Activated naive CD8-positive, alpha-beta T cell treated with anti-CD3 and anti-CD28 coated beads, Interleukin-2, amount 50 U/mL, for 24 hours (primary cell): Measurements from ENCODE around the gene GYPC.

Experiments
- ATAC-seq: fragments of 150-1000 bp; cut with Tn5 transposase; one replicate; pipeline ENCODE4 v1.10.0; 2021
- DNase-seq: peaks from one replicate; pipeline ENCODE4 v3.0.0; 2021
- H3K27ac Mint-ChIP-seq: one replicate; pipeline ENCODE4 v1.8.0; 2021; ENCODE audit warnings: mild to moderate bottlenecking, mixed read lengths
- H3K27me3 Mint-ChIP-seq: one replicate; pipeline ENCODE4 v1.8.0; 2021; ENCODE audit warnings: mixed read lengths
- H3K36me3 Mint-ChIP-seq: one replicate; pipeline ENCODE4 v1.8.0; 2021; ENCODE audit warnings: low read depth, mixed read lengths
- H3K4me1 Mint-ChIP-seq: one replicate; pipeline ENCODE4 v1.8.0; 2021; ENCODE audit warnings: mixed read lengths
- H3K4me3 Mint-ChIP-seq: one replicate; pipeline ENCODE4 v1.8.0; 2021; ENCODE audit warnings: mild to moderate bottlenecking, moderate library complexity, mixed read lengths
- H3K9me3 Mint-ChIP-seq: one replicate; pipeline ENCODE4 v1.8.0; 2021; ENCODE audit warnings: mixed read lengths

Gene GYPC

GRCh38 chr2:126657148-126657635, 1.2 kb downstream of the GYPC start:
- H3K9me3 Mint-ChIP-seq: no peaks in the 10 kb centered on the region
- H3K36me3 Mint-ChIP-seq: peaks cover 33% of the 10 kb centered on the region
- H3K27ac Mint-ChIP-seq: peak overlapping the region; percentile 94
- peaks cover 2% of the 10 kb centered on the region for H3K27me3 Mint-ChIP-seq
- ATAC-seq (peak; percentile 57), DNase-seq (peak; percentile 66)
- H3K4me3 Mint-ChIP-seq: peak overlapping the region; percentile 89
- H3K4me1 Mint-ChIP-seq: peaks cover 67% of the 10 kb centered on the region

- Mint-ChIP-seq H3K27me3 (peaks cover 2% of the 10 kb centered on the region), H3K4me3 (peak overlapping the region; percentile 89), H3K36me3 (peaks cover 35% of the 10 kb centered on the region), H3K9me3 (no peaks in the 10 kb centered on the region), H3K4me1 (peaks cover 72% of the 10 kb centered on the region), H3K27ac (peak overlapping the region; percentile 94)
- DNase-seq (peak; percentile 78), ATAC-seq (peak; percentile 81)
Observed at GRCh38 chr2:126657636-126658318, 1.8 kb downstream of the GYPC start.

- DNase-seq: peak; percentile 12
- Mint-ChIP-seq H3K9me3 (no peaks in the 10 kb centered on the region), H3K27ac (peak overlapping the region; percentile 94), H3K4me3 (peak overlapping the region; percentile 89), H3K4me1 (peaks cover 75% of the 10 kb centered on the region), H3K27me3 (peaks cover 2% of the 10 kb centered on the region), H3K36me3 (peaks cover 39% of the 10 kb centered on the region)
- ATAC-seq: no peak
Observed at GRCh38 chr2:126658319-126658904, 2.5 kb downstream of the GYPC start.

- peak overlapping the region; percentile 89 for H3K4me3 Mint-ChIP-seq
- no peak for ATAC-seq
- peaks cover 44% of the 10 kb centered on the region for H3K36me3 Mint-ChIP-seq
- peak; percentile 69 for DNase-seq
- H3K27ac Mint-ChIP-seq: peak overlapping the region; percentile 94
- peaks cover 2% of the 10 kb centered on the region for H3K27me3 Mint-ChIP-seq
- no peaks in the 10 kb centered on the region for H3K9me3 Mint-ChIP-seq
- peaks cover 80% of the 10 kb centered on the region for H3K4me1 Mint-ChIP-seq
Observed at GRCh38 chr2:126658905-126659561, 3.1 kb downstream of the GYPC start.

- H3K36me3 Mint-ChIP-seq: peaks cover 47% of the 10 kb centered on the region
- H3K27ac Mint-ChIP-seq: peak overlapping the region; percentile 94
- H3K27me3 Mint-ChIP-seq: peaks cover 2% of the 10 kb centered on the region
- DNase-seq: no peak
- H3K9me3 Mint-ChIP-seq: no peaks in the 10 kb centered on the region
- peak overlapping the region; percentile 89 for H3K4me3 Mint-ChIP-seq
- peaks cover 83% of the 10 kb centered on the region for H3K4me1 Mint-ChIP-seq
- ATAC-seq: no peak
Observed at GRCh38 chr2:126659562-126660467, 3.9 kb downstream of the GYPC start.

GRCh38 chr2:126660971-126661370, 5.0 kb downstream of the GYPC start:
- peak overlapping the region; percentile 96 for H3K27ac Mint-ChIP-seq
- H3K27me3 Mint-ChIP-seq: no peaks in the 10 kb centered on the region
- H3K36me3 Mint-ChIP-seq: peaks cover 48% of the 10 kb centered on the region
- ATAC-seq (no peak), DNase-seq (no peak)
- H3K9me3 Mint-ChIP-seq: no peaks in the 10 kb centered on the region
- H3K4me1 Mint-ChIP-seq: peaks cover 84% of the 10 kb centered on the region
- peak overlapping the region; percentile 62 for H3K4me3 Mint-ChIP-seq

- peak overlapping the region; percentile 96 for H3K27ac Mint-ChIP-seq
- H3K36me3 Mint-ChIP-seq: peaks cover 54% of the 10 kb centered on the region
- no peak for ATAC-seq
- H3K9me3 Mint-ChIP-seq: no peaks in the 10 kb centered on the region
- peaks cover 94% of the 10 kb centered on the region for H3K4me1 Mint-ChIP-seq
- DNase-seq: no peak
- peak overlapping the region; percentile 62 for H3K4me3 Mint-ChIP-seq
- H3K27me3 Mint-ChIP-seq: no peaks in the 10 kb centered on the region
Observed at GRCh38 chr2:126661702-126662500, 5.9 kb downstream of the GYPC start.

GRCh38 chr2:126662621-126663020, 6.7 kb downstream of the GYPC start:
- Mint-ChIP-seq H3K4me1 (peaks cover 95% of the 10 kb centered on the region), H3K9me3 (no peaks in the 10 kb centered on the region), H3K27me3 (no peaks in the 10 kb centered on the region), H3K36me3 (peaks cover 55% of the 10 kb centered on the region), H3K4me3 (peak overlapping the region; percentile 62), H3K27ac (peak overlapping the region; percentile 96)
- DNase-seq (peak; percentile 11), ATAC-seq (peak; percentile 11)

GRCh38 chr2:126663184-126663963, 7.4 kb downstream of the GYPC start:
- H3K36me3 Mint-ChIP-seq: peaks cover 55% of the 10 kb centered on the region
- no peaks in the 10 kb centered on the region for H3K27me3 Mint-ChIP-seq
- H3K4me3 Mint-ChIP-seq: peak overlapping the region; percentile 62
- no peak for DNase-seq
- H3K4me1 Mint-ChIP-seq: peaks cover 93% of the 10 kb centered on the region
- peak overlapping the region; percentile 96 for H3K27ac Mint-ChIP-seq
- no peaks in the 10 kb centered on the region for H3K9me3 Mint-ChIP-seq
- no peak for ATAC-seq

- Mint-ChIP-seq H3K4me3 (peak overlapping the region; percentile 62), H3K36me3 (peaks cover 56% of the 10 kb centered on the region), H3K9me3 (no peaks in the 10 kb centered on the region), H3K27ac (peak overlapping the region; percentile 96), H3K27me3 (no peaks in the 10 kb centered on the region), H3K4me1 (peaks cover 91% of the 10 kb centered on the region)
- peak; percentile 44 for DNase-seq
- peak; percentile 75 for ATAC-seq
Observed at GRCh38 chr2:126664234-126664633, 8.3 kb downstream of the GYPC start.

- H3K4me1 Mint-ChIP-seq: peaks cover 87% of the 10 kb centered on the region
- no peaks in the 10 kb centered on the region for H3K9me3 Mint-ChIP-seq
- no peak for ATAC-seq
- peak overlapping the region; percentile 62 for H3K4me3 Mint-ChIP-seq
- H3K36me3 Mint-ChIP-seq: peaks cover 54% of the 10 kb centered on the region
- DNase-seq: no peak
- H3K27me3 Mint-ChIP-seq: no peaks in the 10 kb centered on the region
- peak overlapping the region; percentile 96 for H3K27ac Mint-ChIP-seq
Observed at GRCh38 chr2:126664639-126665038, 8.7 kb downstream of the GYPC start.

- ATAC-seq: no peak
- peaks cover 59% of the 10 kb centered on the region for H3K36me3 Mint-ChIP-seq
- no peak overlapping the region for H3K4me3 Mint-ChIP-seq
- H3K27ac Mint-ChIP-seq: peak overlapping the region; percentile 96
- DNase-seq: no peak
- peaks cover 87% of the 10 kb centered on the region for H3K4me1 Mint-ChIP-seq
- H3K9me3 Mint-ChIP-seq: no peaks in the 10 kb centered on the region
- no peaks in the 10 kb centered on the region for H3K27me3 Mint-ChIP-seq
Observed at GRCh38 chr2:126665483-126665882, 9.5 kb downstream of the GYPC start.

GRCh38 chr2:126668254-126668653, 12.3 kb downstream of the GYPC start:
- Mint-ChIP-seq H3K36me3 (peaks cover 56% of the 10 kb centered on the region), H3K27me3 (no peaks in the 10 kb centered on the region), H3K27ac (no peak overlapping the region), H3K9me3 (no peaks in the 10 kb centered on the region), H3K4me3 (no peak overlapping the region), H3K4me1 (peaks cover 79% of the 10 kb centered on the region)
- ATAC-seq: no peak
- DNase-seq: no peak
